ENCODE results near the gene DCBLD1. TPM values are rescaled to one million over a fixed set of nuclear protein-coding genes. Genes with fewer than 3 reads are reported as not detected.

The DCBLD1 gene
- total RNA-seq, 1 experiment from 2014 or later = 11.2 TPM

GRCh38 chr6:117513778-117514365 is 31.4 kb downstream of the DCBLD1 start:
- no peak for TF ChIP-seq ZNF281 (CRISPR knock-in tag; IDR thresholded peaks at IDR 0.05)
- no peak for TF ChIP-seq CBFB (CRISPR knock-in tag; IDR thresholded peaks at IDR 0.05; ENCODE audit: low read depth)
- no peak for TF ChIP-seq ATF2 (CRISPR knock-in tag; IDR thresholded peaks at IDR 0.05; ENCODE audit: borderline replicate concordance, low read depth)
- no peak for TF ChIP-seq ZNF232 (CRISPR knock-in tag; IDR thresholded peaks at IDR 0.05)
- no peak for TF ChIP-seq ZNF532 (CRISPR knock-in tag; IDR thresholded peaks at IDR 0.05; ENCODE audit: borderline replicate concordance)
- TF ChIP-seq SMAD4 (CRISPR knock-in tag; IDR thresholded peaks at IDR 0.05) = no peak
- no peak for TF ChIP-seq OVOL2 (CRISPR knock-in tag; IDR thresholded peaks at IDR 0.05; ENCODE audit: borderline replicate concordance)
- no peak for TF ChIP-seq ELF4 (CRISPR knock-in tag; IDR thresholded peaks at IDR 0.05; ENCODE audit: low read depth)
- no peak for TF ChIP-seq ZNF317 (CRISPR knock-in tag; IDR thresholded peaks at IDR 0.05; ENCODE audit: borderline replicate concordance, low read depth)
- TF ChIP-seq ERG (CRISPR knock-in tag; IDR thresholded peaks at IDR 0.05) = no peak
- no peak for TF ChIP-seq KAT7 (CRISPR knock-in tag; IDR thresholded peaks at IDR 0.05; ENCODE audit: borderline replicate concordance)
- TF ChIP-seq GTF2I (CRISPR knock-in tag; conservative IDR thresholded peaks at IDR 0.05) = no peak
- TF ChIP-seq RELA (CRISPR knock-in tag; IDR thresholded peaks at IDR 0.05; ENCODE audit: borderline replicate concordance) = no peak
- no peak for TF ChIP-seq ZNF416 (CRISPR knock-in tag; IDR thresholded peaks at IDR 0.05)
- TF ChIP-seq IRF2 (CRISPR knock-in tag; IDR thresholded peaks at IDR 0.05; ENCODE audit: borderline replicate concordance, low read depth) = no peak
- no peak for TF ChIP-seq CREM (CRISPR knock-in tag; IDR thresholded peaks at IDR 0.05)
- no peak for TF ChIP-seq ATF3 (CRISPR knock-in tag; conservative IDR thresholded peaks at IDR 0.05)
- TF ChIP-seq MAX (CRISPR knock-in tag; IDR thresholded peaks at IDR 0.05) = no peak
- DNase-seq (ENCODE audit: low spot score) = no peak
- Mint-ChIP-seq H3K36me3 (peaks cover 17% of the 10 kb centered on the region), H3K27me3 (ENCODE audit: low read depth) (no peaks in the 10 kb centered on the region), H3K9me3 (peaks cover 18% of the 10 kb centered on the region), H3K27ac (no peak overlapping the region), H3K4me1 (peaks cover 21% of the 10 kb centered on the region), H3K4me3 (no peak overlapping the region)
- ChIA-PET CTCF (interaction anchor here (0.7 kb wide), 1 partner anchor 176 kb away, joined by 3 read pairs; no protein-coding TSS in a partner anchor), POLR2A (no interaction called here)
- ATAC-seq = no peak
